HepG2 (cell line): ENCODE measurements around the gene RAD23A. TPM values are rescaled to one million over a fixed set of nuclear protein-coding genes. Genes with fewer than 3 reads are reported as not detected.

Source experiments
- AFF4 ChIP-seq: sonication (generic); formaldehyde crosslinking; IDR thresholded peaks from 2 replicates; pipeline ENCODE4 v1.4.0; 2020; ENCODE audit warnings: missing genetic modification reagents
- GABPB1 ChIP-seq: IDR thresholded peaks from 2 replicates; pipeline ENCODE4 v1.6.1; 2016; ENCODE audit warnings: mild to moderate bottlenecking, missing genetic modification reagents, moderate library complexity, missing compliant biosample characterization
- GLI4 ChIP-seq: sonication (generic); formaldehyde crosslinking; IDR thresholded peaks from 2 replicates; pipeline ENCODE4 v1.5.1; 2020; ENCODE audit warnings: missing genetic modification reagents, mild to moderate bottlenecking, moderate library complexity, borderline replicate concordance
- IKZF5 ChIP-seq: IDR thresholded peaks from 2 replicates; pipeline ENCODE4 v1.6.1; 2018; ENCODE audit warnings: missing genetic modification reagents, mild to moderate bottlenecking, missing compliant biosample characterization
- KDM5B ChIP-seq: sonication (generic); formaldehyde crosslinking; IDR thresholded peaks from 2 replicates; pipeline ENCODE4 v1.4.0; 2020; ENCODE audit warnings: missing genetic modification reagents, mild to moderate bottlenecking, borderline replicate concordance
- NCOA1 ChIP-seq: sonication (generic); formaldehyde crosslinking; IDR thresholded peaks from 2 replicates; pipeline ENCODE4 v1.9.0; 2021; ENCODE audit warnings: missing genetic modification reagents
- NFKB2 ChIP-seq: sonication (generic); formaldehyde crosslinking; IDR thresholded peaks from 2 replicates; pipeline ENCODE4 v1.4.0; 2020; ENCODE audit warnings: missing genetic modification reagents, borderline replicate concordance
- POLR2A ChIP-seq, 2 experiments: IDR thresholded peaks; 2 replicates each; pipeline ENCODE4 v1.6.1; 2011; ENCODE audit warnings: low read depth in 2 of 2, low read length in 2 of 2, mild to moderate bottlenecking in 1 of 2, moderate library complexity in 1 of 2; ENCODE audit not compliant: insufficient read depth in 1 of 2
- RBFOX2 ChIP-seq: fragments of 200-400 bp; formaldehyde crosslinking; IDR thresholded peaks from 2 replicates; pipeline ENCODE4 v1.6.1; 2017; ENCODE audit warnings: low read depth, mild to moderate bottlenecking, low read length
- SRSF1 ChIP-seq: fragments of 200-400 bp; formaldehyde crosslinking; optimal IDR thresholded peaks from 2 replicates; pipeline ENCODE3; 2017; ENCODE audit warnings: mild to moderate bottlenecking, low read depth, low read length, moderate library complexity
- TGIF2 ChIP-seq: IDR thresholded peaks from 2 replicates; pipeline ENCODE4 v1.6.1; 2016; ENCODE audit warnings: control low read depth, missing compliant biosample characterization
- XBP1 ChIP-seq: sonication (generic); formaldehyde crosslinking; IDR thresholded peaks from 2 replicates; pipeline ENCODE4 v1.5.0; 2020; ENCODE audit warnings: missing genetic modification reagents
- ZBTB42 ChIP-seq: sonication (generic); formaldehyde crosslinking; IDR thresholded peaks from 2 replicates; pipeline ENCODE4 v1.5.0; 2020; ENCODE audit warnings: mild to moderate bottlenecking, missing genetic modification reagents
- ZFYVE20 ChIP-seq: sonication (generic); formaldehyde crosslinking; IDR thresholded peaks from 2 replicates; pipeline ENCODE4 v1.8.0; 2023; ENCODE audit warnings: low read depth, mild to moderate bottlenecking, moderate library complexity, missing genetic modification reagents, borderline replicate concordance
- ZNF263 ChIP-seq: sonication (generic); formaldehyde crosslinking; IDR thresholded peaks from 2 replicates; pipeline ENCODE4 v1.4.0; 2020; ENCODE audit warnings: missing genetic modification reagents
- ZNF468 ChIP-seq: sonication (generic); formaldehyde crosslinking; IDR thresholded peaks from 2 replicates; pipeline ENCODE4 v1.8.0; 2022; ENCODE audit warnings: mild to moderate bottlenecking, moderate library complexity, missing genetic modification reagents
- ZNF547 ChIP-seq: sonication (generic); formaldehyde crosslinking; IDR thresholded peaks from 2 replicates; pipeline ENCODE4 v1.5.1; 2020; ENCODE audit warnings: mild to moderate bottlenecking, missing genetic modification reagents
- ZSCAN25 ChIP-seq: sonication (generic); formaldehyde crosslinking; IDR thresholded peaks from 2 replicates; pipeline ENCODE4 v1.8.0; 2022; ENCODE audit warnings: mild to moderate bottlenecking, missing genetic modification reagents
- polyA plus RNA-seq, 8 experiments: library from polyadenylated mRNA; depleted of rRNA in 3 of 8; stranded (reverse) in 7 of 8; unstranded in 1 of 8; fragments of >200 nt; fragmentation: Illumina TruSeq in 4 of 8; extraction: Trizol in 4 of 8; gene quantifications; 2 replicates each; pipeline versions ENCODE4 v1.2.1 to v1.2.3, GENCODE V29; 2011 to 2016; ENCODE audit warnings: low read depth in 4 of 8, missing spikeins in 1 of 8, mixed read lengths in 1 of 8; ENCODE audit not compliant: insufficient read depth in 1 of 8
- total RNA-seq, 5 experiments: library from RNA; depleted of rRNA; stranded (reverse); fragments of >200 nt; fragmentation: Illumina TruSeq; extraction: Trizol; gene quantifications; 2 replicates each; pipeline ENCODE4 v1.2.3, GENCODE V29; 2016; ENCODE audit warnings: low read depth in 1 of 5
- TF ChIP-seq, protein P1 (sequence below): sonication (generic); formaldehyde crosslinking; IDR thresholded peaks from 2 replicates; pipeline ENCODE4 v1.5.0; 2020; ENCODE audit warnings: mild to moderate bottlenecking, missing genetic modification reagents, borderline replicate concordance

Gene RAD23A
- total and polyA plus RNA-seq, 2 of the 13 experiments (the other 11 are each of a cell fraction or from before 2014, with no cell fraction given) = 42.5 to 54.2 TPM

- TF ChIP-seq NFKB2 (CRISPR knock-in tag) (0 out of 2 replicates have a peak, but pooled peaks have one; percentile 22), GABPB1 (CRISPR knock-in tag) (peak; percentile 10; the same call in 1 of the 2 replicates), ZBTB42 (CRISPR knock-in tag) (0 out of 2 replicates have a peak, but pooled peaks have one; percentile 50), SRSF1 (no peak), IKZF5 (CRISPR knock-in tag) (peak; percentile 7; the same call in 1 of the 2 replicates), AFF4 (CRISPR knock-in tag) (peak; percentile 9; the same call in 1 of the 2 replicates), ZNF263 (CRISPR knock-in tag) (peak; percentile 87), ZFYVE20 (0 out of 2 replicates have a peak, but pooled peaks have one; percentile 33), TGIF2 (CRISPR knock-in tag) (0 out of 2 replicates have a peak, but pooled peaks have one; percentile 51), POLR2A (IDR thresholded peaks at IDR 0.05; ENCODE audit: insufficient read depth in 1 of 2, low read depth in 2 of 2, low read length in 2 of 2) (0 out of 4 replicates have a peak, but pooled peaks of 1 of the 2 experiments have one; percentile 33), NCOA1 (0 out of 2 replicates have a peak, but pooled peaks have one; percentile 18), RBFOX2 (peak; percentile 57), KDM5B (CRISPR knock-in tag) (peak; percentile 61), ZSCAN25 (CRISPR knock-in tag) (peak; percentile 35; the same call in 1 of the 2 replicates), XBP1 (0 out of 2 replicates have a peak, but pooled peaks have one; percentile 2), ZNF468 (CRISPR knock-in tag) (0 out of 2 replicates have a peak, but pooled peaks have one; percentile 38), GLI4 (CRISPR knock-in tag) (peak; percentile 17; the same call in 1 of the 2 replicates), ZNF547 (CRISPR knock-in tag) (peak; percentile 13)
- TF ChIP-seq, protein P1, sequence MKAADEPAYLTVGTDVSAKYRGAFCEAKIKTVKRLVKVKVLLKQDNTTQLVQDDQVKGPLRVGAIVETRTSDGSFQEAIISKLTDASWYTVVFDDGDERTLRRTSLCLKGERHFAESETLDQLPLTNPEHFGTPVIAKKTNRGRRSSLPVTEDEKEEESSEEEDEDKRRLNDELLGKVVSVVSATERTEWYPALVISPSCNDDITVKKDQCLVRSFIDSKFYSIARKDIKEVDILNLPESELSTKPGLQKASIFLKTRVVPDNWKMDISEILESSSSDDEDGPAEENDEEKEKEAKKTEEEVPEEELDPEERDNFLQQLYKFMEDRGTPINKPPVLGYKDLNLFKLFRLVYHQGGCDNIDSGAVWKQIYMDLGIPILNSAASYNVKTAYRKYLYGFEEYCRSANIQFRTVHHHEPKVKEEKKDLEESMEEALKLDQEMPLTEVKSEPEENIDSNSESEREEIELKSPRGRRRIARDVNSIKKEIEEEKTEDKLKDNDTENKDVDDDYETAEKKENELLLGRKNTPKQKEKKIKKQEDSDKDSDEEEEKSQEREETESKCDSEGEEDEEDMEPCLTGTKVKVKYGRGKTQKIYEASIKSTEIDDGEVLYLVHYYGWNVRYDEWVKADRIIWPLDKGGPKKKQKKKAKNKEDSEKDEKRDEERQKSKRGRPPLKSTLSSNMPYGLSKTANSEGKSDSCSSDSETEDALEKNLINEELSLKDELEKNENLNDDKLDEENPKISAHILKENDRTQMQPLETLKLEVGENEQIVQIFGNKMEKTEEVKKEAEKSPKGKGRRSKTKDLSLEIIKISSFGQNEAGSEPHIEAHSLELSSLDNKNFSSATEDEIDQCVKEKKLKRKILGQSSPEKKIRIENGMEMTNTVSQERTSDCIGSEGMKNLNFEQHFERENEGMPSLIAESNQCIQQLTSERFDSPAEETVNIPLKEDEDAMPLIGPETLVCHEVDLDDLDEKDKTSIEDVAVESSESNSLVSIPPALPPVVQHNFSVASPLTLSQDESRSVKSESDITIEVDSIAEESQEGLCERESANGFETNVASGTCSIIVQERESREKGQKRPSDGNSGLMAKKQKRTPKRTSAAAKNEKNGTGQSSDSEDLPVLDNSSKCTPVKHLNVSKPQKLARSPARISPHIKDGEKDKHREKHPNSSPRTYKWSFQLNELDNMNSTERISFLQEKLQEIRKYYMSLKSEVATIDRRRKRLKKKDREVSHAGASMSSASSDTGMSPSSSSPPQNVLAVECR (CRISPR knock-in tag) = peak; percentile 2; the same call in 1 of the 2 replicates
Measured at GRCh38 chr19:12938779-12939601, 6.7 kb upstream of the RAD23A start (continued).
